Keratinocyte (primary cell): ENCODE measurements around the gene DUSP16. TPM values are rescaled to one million over a fixed set of nuclear protein-coding genes. Genes with fewer than 3 reads are reported as not detected.

ENCODE experiments used
- DNase-seq: peaks from one replicate; pipeline ENCODE4 v3.0.0-alpha.2; 2011; ENCODE audit warnings: low read depth, missing footprints, low spot score
- FAIRE-seq: peaks from 2 replicates; lab custom pipeline; 2011; peaks lifted over from hg19 to GRCh38; lab: Jason Lieb, UNC
- H2AFZ ChIP-seq: 2 replicates; pipeline ENCODE4 v1.6.0; 2012; ENCODE audit warnings: low read length, control low read depth, inconsistent platforms; ENCODE audit not compliant: control insufficient read depth
- H3K27ac ChIP-seq: 2 replicates; pipeline ENCODE4 v1.5.1; 2011; ENCODE audit warnings: low read length; ENCODE audit not compliant: control insufficient read depth, insufficient read depth
- H3K27me3 ChIP-seq: 3 replicates; pipeline ENCODE4 v1.6.0; 2011; ENCODE audit warnings: low read length; ENCODE audit not compliant: control insufficient read depth, insufficient read depth; ENCODE audit errors: extremely low read depth
- H3K36me3 ChIP-seq, 2 experiments: 2 replicates in 1 of 2; 3 replicates in 1 of 2; pipeline ENCODE4 v1.5.1; 2011; ENCODE audit warnings: low read length in 2 of 2, mild to moderate bottlenecking in 1 of 2; ENCODE audit not compliant: control insufficient read depth in 2 of 2, insufficient read depth in 2 of 2; ENCODE audit errors: extremely low read depth in 1 of 2
- H3K4me1 ChIP-seq: 3 replicates; pipeline ENCODE4 v1.5.1; 2011; ENCODE audit warnings: low read length; ENCODE audit not compliant: control insufficient read depth, insufficient read depth; ENCODE audit errors: extremely low read depth
- H3K4me2 ChIP-seq: 3 replicates; pipeline ENCODE4 v1.6.0; 2011; ENCODE audit warnings: low read depth, low read length; ENCODE audit not compliant: control insufficient read depth, insufficient read depth; ENCODE audit errors: extremely low read depth
- H3K4me3 ChIP-seq, 3 experiments: fragments of 200-600 bp in 1 of 3; sonication (generic) in 1 of 3; 2 replicates in 2 of 3; 3 replicates in 1 of 3; pipeline ENCODE4 v1.5.1; 2011 to 2016; ENCODE audit warnings: low read length in 3 of 3, mild to moderate bottlenecking in 3 of 3, control low read depth in 2 of 3, inconsistent platforms in 1 of 3, low read depth in 1 of 3, mixed read lengths in 1 of 3, mixed run types in 1 of 3, moderate library complexity in 1 of 3; ENCODE audit not compliant: control insufficient read depth in 2 of 3, insufficient read depth in 2 of 3; ENCODE audit errors: extremely low read depth in 1 of 3
- H3K79me2 ChIP-seq: 2 replicates; pipeline ENCODE4 v1.6.0; 2012; ENCODE audit warnings: low read length; ENCODE audit not compliant: control insufficient read depth, insufficient read depth
- H3K9ac ChIP-seq: 3 replicates; pipeline ENCODE4 v1.6.0; 2011; ENCODE audit warnings: low read length; ENCODE audit not compliant: control insufficient read depth, insufficient read depth; ENCODE audit errors: extremely low read depth
- H3K9me1 ChIP-seq: 3 replicates; pipeline ENCODE4 v1.6.0; 2011; ENCODE audit warnings: low read length; ENCODE audit not compliant: control insufficient read depth, insufficient read depth; ENCODE audit errors: extremely low read depth
- H3K9me3 ChIP-seq: 2 replicates; pipeline ENCODE4 v1.5.1; 2012; ENCODE audit warnings: low read depth, low read length; ENCODE audit not compliant: control insufficient read depth
- H4K20me1 ChIP-seq: 3 replicates; pipeline ENCODE4 v1.6.0; 2011; ENCODE audit warnings: low read length; ENCODE audit not compliant: control insufficient read depth, insufficient read depth; ENCODE audit errors: extremely low read depth
- EZH2 ChIP-seq: IDR thresholded peaks from one replicate; pipeline ENCODE4 v1.6.1; 2012; ENCODE audit warnings: inconsistent platforms, mild to moderate bottlenecking, low read length, moderate library complexity
- dilution Hi-C: fragments of 300-500 bp; cut with MboI; formaldehyde crosslinking; loops from one replicate; pipeline ENCODE4 v1.7.0; 2020; ENCODE audit warnings: low sequenced_read_pairs; ENCODE audit not compliant: extremely low pct_ligation_motif_present
- polyA plus RNA-seq, 5 experiments: library from polyadenylated mRNA; depleted of rRNA in 3 of 5; stranded (reverse) in 3 of 5; stranded (forward) in 1 of 5; unstranded in 1 of 5; fragments of >200 nt; gene quantifications; 1 replicate in 1 of 5; 2 replicates in 3 of 5; 3 replicates in 1 of 5; pipeline versions ENCODE4 v1.2.1 to v1.2.3, GENCODE V29; 2011 to 2012; ENCODE audit warnings: missing spikeins in 2 of 5, low read depth in 1 of 5, low replicate concordance in 1 of 5
- TF ChIP-seq, protein P1 (sequence below), 3 experiments: IDR thresholded peaks in 1 of 3; conservative IDR thresholded peaks in 1 of 3; optimal IDR thresholded peaks in 1 of 3; 2 replicates in 2 of 3; 3 replicates in 1 of 3; pipeline versions ENCODE3 to v1.5.1; 2011; ENCODE audit warnings: low read length in 3 of 3, mild to moderate bottlenecking in 3 of 3, moderate library complexity in 2 of 3, control low read depth in 1 of 3, inconsistent platforms in 1 of 3; ENCODE audit not compliant: insufficient read depth in 2 of 3; ENCODE audit errors: extremely low read depth in 1 of 3

Gene DUSP16
- polyA plus RNA-seq, 1 donor (not counting 4 experiments of a cell fraction or from before 2014, with no cell fraction given): 9.3 TPM

DNA sequence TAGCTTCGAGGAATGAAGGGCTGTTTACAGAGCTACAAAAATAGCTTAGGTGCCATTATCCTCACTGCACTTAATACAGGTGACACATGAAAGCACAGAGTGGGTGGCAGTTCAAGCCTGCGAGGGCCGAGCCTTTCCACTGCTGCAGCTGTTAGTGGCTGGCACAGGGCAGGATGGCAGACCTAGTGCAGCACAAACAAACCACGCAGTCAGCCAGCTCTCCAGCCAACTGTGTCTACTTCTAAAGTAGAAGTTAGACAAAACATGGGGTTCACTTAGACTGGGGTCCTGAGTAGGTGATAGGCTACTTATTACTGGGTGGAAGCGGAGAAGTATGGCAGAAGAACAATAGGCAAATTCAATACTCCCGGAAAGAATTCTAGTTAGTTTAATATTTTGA is 95.4 kb downstream of the DUSP16 start:
- no peaks in the 10 kb centered on the region for H3K79me2 ChIP-seq
- dilution Hi-C loops: no loop called here
- H2AFZ ChIP-seq: no peak overlapping the region
- H4K20me1 ChIP-seq: no peaks in the 10 kb centered on the region
- no peaks in the 10 kb centered on the region for H3K9me1 ChIP-seq
- TF ChIP-seq, protein P1, sequence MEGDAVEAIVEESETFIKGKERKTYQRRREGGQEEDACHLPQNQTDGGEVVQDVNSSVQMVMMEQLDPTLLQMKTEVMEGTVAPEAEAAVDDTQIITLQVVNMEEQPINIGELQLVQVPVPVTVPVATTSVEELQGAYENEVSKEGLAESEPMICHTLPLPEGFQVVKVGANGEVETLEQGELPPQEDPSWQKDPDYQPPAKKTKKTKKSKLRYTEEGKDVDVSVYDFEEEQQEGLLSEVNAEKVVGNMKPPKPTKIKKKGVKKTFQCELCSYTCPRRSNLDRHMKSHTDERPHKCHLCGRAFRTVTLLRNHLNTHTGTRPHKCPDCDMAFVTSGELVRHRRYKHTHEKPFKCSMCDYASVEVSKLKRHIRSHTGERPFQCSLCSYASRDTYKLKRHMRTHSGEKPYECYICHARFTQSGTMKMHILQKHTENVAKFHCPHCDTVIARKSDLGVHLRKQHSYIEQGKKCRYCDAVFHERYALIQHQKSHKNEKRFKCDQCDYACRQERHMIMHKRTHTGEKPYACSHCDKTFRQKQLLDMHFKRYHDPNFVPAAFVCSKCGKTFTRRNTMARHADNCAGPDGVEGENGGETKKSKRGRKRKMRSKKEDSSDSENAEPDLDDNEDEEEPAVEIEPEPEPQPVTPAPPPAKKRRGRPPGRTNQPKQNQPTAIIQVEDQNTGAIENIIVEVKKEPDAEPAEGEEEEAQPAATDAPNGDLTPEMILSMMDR (optimal IDR thresholded peaks at IDR 0.05 in 1 of 3, IDR thresholded peaks at IDR 0.05 in 1 of 3, conservative IDR thresholded peaks at IDR 0.05 in 1 of 3; ENCODE audit: extremely low read depth in 1 of 3, insufficient read depth in 2 of 3, low read length in 3 of 3): no peak
- no peak for TF ChIP-seq EZH2
- H3K27me3 ChIP-seq: no peaks in the 10 kb centered on the region
- H3K4me3 ChIP-seq: no peak overlapping the region
- H3K4me2 ChIP-seq: no peak overlapping the region
- no peaks in the 10 kb centered on the region for H3K36me3 ChIP-seq
- no peaks in the 10 kb centered on the region for H3K9me3 ChIP-seq
- DNase-seq (no peak), FAIRE-seq (no peak)
- H3K9ac ChIP-seq: no peak overlapping the region
- peaks cover 17% of the 10 kb centered on the region for H3K4me1 ChIP-seq
- no peak overlapping the region for H3K27ac ChIP-seq

DNA sequence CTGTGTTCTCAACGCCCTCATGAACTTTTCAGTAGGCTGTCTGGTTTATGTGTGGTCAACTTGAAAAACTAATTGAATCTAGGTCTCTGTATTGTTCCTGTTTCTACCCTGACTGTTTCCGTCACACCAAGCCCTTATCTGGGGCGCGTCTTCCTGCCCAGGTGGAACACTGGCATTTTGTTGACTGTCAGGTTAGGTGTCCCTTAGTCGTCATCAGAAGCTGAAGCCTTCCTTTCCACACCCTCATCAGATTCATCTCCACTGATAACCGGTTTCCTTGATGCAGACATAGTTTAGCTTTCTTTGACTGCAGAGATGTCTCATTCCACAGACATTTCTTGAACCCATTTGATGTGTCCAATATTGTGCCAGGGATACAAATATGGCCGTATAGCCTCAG is 96.5 kb downstream of the DUSP16 start:
- DNase-seq: no peak
- no peaks in the 10 kb centered on the region for H3K9me1 ChIP-seq
- H3K36me3 ChIP-seq: no peaks in the 10 kb centered on the region
- no peak overlapping the region for H3K9ac ChIP-seq
- no peaks in the 10 kb centered on the region for H4K20me1 ChIP-seq
- dilution Hi-C loops: no loop called here
- no peaks in the 10 kb centered on the region for H3K27me3 ChIP-seq
- H3K4me3 ChIP-seq: no peak overlapping the region
- H3K4me2 ChIP-seq: no peak overlapping the region
- no peak overlapping the region for H2AFZ ChIP-seq
- H3K4me1 ChIP-seq: peaks cover 17% of the 10 kb centered on the region
- no peak for TF ChIP-seq EZH2
- TF ChIP-seq, protein P1 (optimal IDR thresholded peaks at IDR 0.05 in 1 of 3, IDR thresholded peaks at IDR 0.05 in 1 of 3, conservative IDR thresholded peaks at IDR 0.05 in 1 of 3; ENCODE audit: extremely low read depth in 1 of 3, insufficient read depth in 2 of 3, low read length in 3 of 3): no peak
- H3K79me2 ChIP-seq: no peaks in the 10 kb centered on the region
- H3K9me3 ChIP-seq: no peaks in the 10 kb centered on the region
- H3K27ac ChIP-seq: no peak overlapping the region
- no peak for FAIRE-seq
